Endothelial cell of umbilical vein (primary cell): ENCODE results near the gene SLC19A1. TPM values are rescaled to one million over a fixed set of nuclear protein-coding genes. Genes with fewer than 3 reads are reported as not detected.

Source experiments
- BruUV-seq: library from RNA; stranded (reverse); fragments of 400-500 nt; replicated peaks from 2 replicates; lab custom pipeline; 2021; lab: Mats Ljungman, UMichigan
- CTCF ChIA-PET: fragments of 300-600, 350-600 bp; sonication (Branson Sonifier 250); formaldehyde crosslinking; loops from one replicate; lab custom pipeline; 2021; ENCODE audit warnings: antibody characterized with exemption, inconsistent platforms; lab: Charles Lee
- POLR2A ChIA-PET: fragments of 300-600, 350-600 bp; sonication (Branson Sonifier 250); formaldehyde crosslinking; loops from one replicate; lab custom pipeline; 2021; ENCODE audit warnings: antibody characterized with exemption, inconsistent platforms; lab: Charles Lee
- DNase-seq: peaks from one replicate; pipeline ENCODE4 v3.0.0-alpha.2; 2011; ENCODE audit warnings: low read depth, low spot score
- FAIRE-seq: peaks from 2 replicates; lab custom pipeline; 2011; peaks lifted over from hg19 to GRCh38; lab: Jason Lieb, UNC
- H2AFZ ChIP-seq: 2 replicates; pipeline ENCODE4 v1.6.0; 2012; ENCODE audit warnings: low read depth, low read length, control low read depth, inconsistent platforms
- H3K27ac ChIP-seq: 2 replicates; pipeline ENCODE4 v1.5.1; 2011; ENCODE audit warnings: low read depth, mild to moderate bottlenecking, control low read depth, low read length, moderate library complexity; ENCODE audit not compliant: insufficient read depth
- H3K27me3 ChIP-seq, 2 experiments: 2 replicates each; pipeline versions ENCODE4 v1.6.0 to v1.6.1; 2011; ENCODE audit warnings: low read length in 2 of 2, mixed read lengths in 1 of 2; ENCODE audit not compliant: control insufficient read depth in 2 of 2, insufficient read depth in 2 of 2
- H3K36me3 ChIP-seq, 2 experiments: 2 replicates in 1 of 2; 3 replicates in 1 of 2; pipeline ENCODE4 v1.5.1; 2011; ENCODE audit warnings: low read length in 2 of 2, mild to moderate bottlenecking in 1 of 2, moderate library complexity in 1 of 2; ENCODE audit not compliant: control insufficient read depth in 2 of 2, insufficient read depth in 2 of 2; ENCODE audit errors: extremely low read depth in 1 of 2
- H3K4me1 ChIP-seq: 3 replicates; pipeline ENCODE4 v1.5.1; 2011; ENCODE audit warnings: mild to moderate bottlenecking, low read length; ENCODE audit not compliant: control insufficient read depth, insufficient read depth; ENCODE audit errors: extremely low read depth
- H3K4me2 ChIP-seq: 2 replicates; pipeline ENCODE4 v1.6.1; 2011; ENCODE audit warnings: low read length, control low read depth, mixed read lengths; ENCODE audit not compliant: insufficient read depth
- H3K4me3 ChIP-seq, 3 experiments: fragments of 200-600 bp in 1 of 3; sonication (generic), shearing (Covaris generic) in 1 of 3; replicated peaks in 1 of 3; 2 replicates each; pipeline ENCODE4 v1.5.1; 2011 to 2016; ENCODE audit warnings: control low read depth in 3 of 3, low read length in 3 of 3, mild to moderate bottlenecking in 2 of 3, inconsistent platforms in 1 of 3, low read depth in 1 of 3, moderate library complexity in 1 of 3; ENCODE audit not compliant: insufficient read depth in 1 of 3
- H3K79me2 ChIP-seq: 2 replicates; pipeline ENCODE4 v1.6.0; 2012; ENCODE audit warnings: low read length, inconsistent platforms; ENCODE audit not compliant: control insufficient read depth, insufficient read depth
- H3K9ac ChIP-seq: replicated peaks from 2 replicates; pipeline ENCODE3; 2011; ENCODE audit warnings: low read length, control low read depth; ENCODE audit not compliant: insufficient read depth; ENCODE audit errors: extremely low read depth
- H3K9me1 ChIP-seq: replicated peaks from 3 replicates; pipeline ENCODE4 v1.6.0; 2011; ENCODE audit warnings: mild to moderate bottlenecking, low read length; ENCODE audit not compliant: control insufficient read depth, insufficient read depth; ENCODE audit errors: extremely low read depth
- H3K9me3 ChIP-seq: replicated peaks from 2 replicates; pipeline ENCODE4 v1.5.1; 2012; ENCODE audit warnings: low read length, inconsistent platforms; ENCODE audit not compliant: control insufficient read depth, insufficient read depth
- H4K20me1 ChIP-seq: replicated peaks from 2 replicates; pipeline ENCODE3; 2011; ENCODE audit warnings: mild to moderate bottlenecking, low read length; ENCODE audit not compliant: control insufficient read depth, insufficient read depth; ENCODE audit errors: extremely low read depth
- EZH2 ChIP-seq: IDR thresholded peaks from 2 replicates; pipeline ENCODE4 v1.6.1; 2012; ENCODE audit warnings: borderline replicate concordance, low read depth, mild to moderate bottlenecking, moderate library complexity, low read length, inconsistent platforms; ENCODE audit not compliant: severe bottlenecking
- FOS ChIP-seq: IDR thresholded peaks from 2 replicates; pipeline ENCODE4 v1.6.1; 2011; ENCODE audit warnings: mild to moderate bottlenecking, low read length, moderate library complexity, borderline replicate concordance; ENCODE audit not compliant: insufficient read depth
- GATA2 ChIP-seq: IDR thresholded peaks from 2 replicates; pipeline ENCODE4 v1.7.0; 2011; ENCODE audit warnings: low read depth, mild to moderate bottlenecking, moderate library complexity, mixed read lengths, low read length; ENCODE audit not compliant: insufficient read length, insufficient read depth
- JUN ChIP-seq: IDR thresholded peaks from 2 replicates; pipeline ENCODE4 v1.6.1; 2011; ENCODE audit warnings: borderline replicate concordance, low read depth; ENCODE audit not compliant: insufficient read length, insufficient read depth
- MAX ChIP-seq: IDR thresholded peaks from 2 replicates; pipeline ENCODE4 v1.6.1; 2011; ENCODE audit not compliant: insufficient read depth, insufficient read length
- MYC ChIP-seq: IDR thresholded peaks from one replicate; pipeline ENCODE4 v1.6.1; 2011; ENCODE audit warnings: mild to moderate bottlenecking, low read depth, low read length
- POLR2A ChIP-seq: IDR thresholded peaks from 2 replicates; pipeline ENCODE4 v1.6.1; 2012; ENCODE audit warnings: low read depth, mild to moderate bottlenecking, control low read depth, low read length
- POLR2AphosphoS5 ChIP-seq: IDR thresholded peaks from 2 replicates; pipeline ENCODE4 v1.6.1; 2012; ENCODE audit warnings: low read depth, mild to moderate bottlenecking, control low read depth, low read length, moderate library complexity; ENCODE audit not compliant: insufficient read depth
- dilution Hi-C: fragments of 300-500 bp; cut with MboI; formaldehyde crosslinking; loops from one replicate; pipeline ENCODE4 v1.15.0; 2019; ENCODE audit warnings: low sequenced_read_pairs; ENCODE audit not compliant: extremely low pct_ligation_motif_present
- intact Hi-C: fragments of 100-400 bp; cut with micrococcal nuclease; formaldehyde crosslinking; loops from one replicate; pipeline ENCODE4 v1.10.0; 2022
- polyA plus RNA-seq, 4 experiments: library from polyadenylated mRNA; depleted of rRNA in 3 of 4; stranded (reverse) in 3 of 4; unstranded in 1 of 4; fragments of >200 nt; gene quantifications; 2 replicates each; pipeline versions ENCODE4 v1.2.1 to v1.2.3, GENCODE V29; 2011 to 2012; ENCODE audit warnings: missing spikeins in 1 of 4
- total RNA-seq: library from RNA; stranded (reverse); gene quantifications from 2 replicates; pipeline ENCODE4 v1.2.3, GENCODE V29; 2021
- TF ChIP-seq, protein P1 (sequence below), 2 donors: IDR thresholded peaks; 1 replicate in 1 of 2; 2 replicates in 1 of 2; pipeline ENCODE4 v1.5.1; 2011; ENCODE audit warnings: low read length in 2 of 2, mild to moderate bottlenecking in 2 of 2, moderate library complexity in 2 of 2, control low read depth in 1 of 2, inconsistent platforms in 1 of 2, low read depth in 1 of 2; ENCODE audit not compliant: insufficient read depth in 1 of 2; ENCODE audit errors: extremely low read depth in 1 of 2

The SLC19A1 gene
- total and polyA plus RNA-seq, 2 donors (not counting 3 experiments of a cell fraction or from before 2014, with no cell fraction given) = 36.3 to 54.6 TPM

DNA sequence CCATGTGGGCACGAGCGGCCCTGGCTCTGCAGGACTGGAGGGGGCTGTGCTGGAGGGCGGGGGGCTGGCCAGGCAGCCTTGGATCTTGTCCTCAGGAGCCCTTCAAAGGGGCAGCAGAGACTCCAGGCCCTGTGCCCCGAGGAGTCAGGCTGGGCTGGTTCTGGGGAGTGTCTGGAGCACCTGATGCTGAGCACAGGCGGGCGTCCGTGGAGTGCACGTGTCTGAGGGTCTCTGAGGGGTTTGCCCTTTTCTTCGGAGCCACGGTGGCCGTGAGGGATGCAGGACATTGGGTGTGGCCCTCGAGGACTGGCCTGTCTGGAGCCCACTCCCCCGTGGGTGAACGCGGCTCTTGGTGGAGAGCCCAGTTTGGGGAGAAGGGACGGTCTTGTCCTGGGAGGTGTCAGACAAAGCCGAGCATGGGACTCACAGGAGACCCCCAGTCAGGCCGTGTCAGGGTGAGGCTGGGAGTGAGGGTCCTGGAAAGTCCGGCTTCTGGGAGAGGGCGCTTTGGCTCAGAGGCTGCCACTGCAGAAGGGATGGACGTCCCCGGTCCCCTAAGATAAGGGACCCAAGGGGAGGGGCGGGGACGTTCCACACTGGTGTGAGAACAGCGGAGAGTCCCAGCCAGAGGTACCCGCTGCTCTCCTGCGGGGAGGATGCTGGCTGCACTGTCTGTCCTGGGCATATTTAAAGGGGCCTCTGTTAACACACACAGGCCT is 76.5 kb downstream of the SLC19A1 start:
- Histone ChIP-seq H3K27ac (no peak overlapping the region), H3K9me3 (no peaks in the 10 kb centered on the region), H3K4me1 (peaks cover 13% of the 10 kb centered on the region), H4K20me1 (no peaks in the 10 kb centered on the region), H3K79me2 (peaks cover 40% of the 10 kb centered on the region), H3K4me3 (no peak overlapping the region), H3K9ac (no peak overlapping the region), H3K36me3 (peaks cover 3 to 12% of the 10 kb centered on the region in 2 experiments), H2AFZ (no peak overlapping the region), H3K4me2 (no peak overlapping the region), H3K27me3 (no peaks in the 10 kb centered on the region), H3K9me1 (no peaks in the 10 kb centered on the region)
- intact Hi-C loops = no loop called here
- ChIA-PET CTCF (no interaction called here), POLR2A (no interaction called here)
- TF ChIP-seq MYC (no peak), POLR2A (no peak), MAX (no peak), FOS (no peak), EZH2 (no peak), POLR2AphosphoS5 (no peak), JUN (no peak), GATA2 (no peak)
- TF ChIP-seq, protein P1, sequence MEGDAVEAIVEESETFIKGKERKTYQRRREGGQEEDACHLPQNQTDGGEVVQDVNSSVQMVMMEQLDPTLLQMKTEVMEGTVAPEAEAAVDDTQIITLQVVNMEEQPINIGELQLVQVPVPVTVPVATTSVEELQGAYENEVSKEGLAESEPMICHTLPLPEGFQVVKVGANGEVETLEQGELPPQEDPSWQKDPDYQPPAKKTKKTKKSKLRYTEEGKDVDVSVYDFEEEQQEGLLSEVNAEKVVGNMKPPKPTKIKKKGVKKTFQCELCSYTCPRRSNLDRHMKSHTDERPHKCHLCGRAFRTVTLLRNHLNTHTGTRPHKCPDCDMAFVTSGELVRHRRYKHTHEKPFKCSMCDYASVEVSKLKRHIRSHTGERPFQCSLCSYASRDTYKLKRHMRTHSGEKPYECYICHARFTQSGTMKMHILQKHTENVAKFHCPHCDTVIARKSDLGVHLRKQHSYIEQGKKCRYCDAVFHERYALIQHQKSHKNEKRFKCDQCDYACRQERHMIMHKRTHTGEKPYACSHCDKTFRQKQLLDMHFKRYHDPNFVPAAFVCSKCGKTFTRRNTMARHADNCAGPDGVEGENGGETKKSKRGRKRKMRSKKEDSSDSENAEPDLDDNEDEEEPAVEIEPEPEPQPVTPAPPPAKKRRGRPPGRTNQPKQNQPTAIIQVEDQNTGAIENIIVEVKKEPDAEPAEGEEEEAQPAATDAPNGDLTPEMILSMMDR (IDR thresholded peaks at IDR 0.05; ENCODE audit: extremely low read depth in 1 of 2, insufficient read depth in 1 of 2, low read depth in 1 of 2, low read length in 2 of 2) = no peak
- FAIRE-seq (no peak), DNase-seq (no peak)
- no TSS peak for BruUV-seq
- dilution Hi-C loops = no loop called here
